ENCODE results near the gene C1orf53.

GRCh38 chr1:197919346-197920066 lies 17.1 kb downstream of the C1orf53 start:
- no peak for TF ChIP-seq CTCF (IDR thresholded peaks at IDR 0.05)
- no peak for TF ChIP-seq POLR2A (IDR thresholded peaks at IDR 0.05)

Data from uterus (tissue), 2 donors.